22Rv1 (cell line): ENCODE results near the gene GABRG3.

Experiments
- CTCF ChIP-seq: fragments of 450-650 bp; IDR thresholded peaks from 2 replicates; pipeline ENCODE4 v1.5.1; 2017; ENCODE audit warnings: mild to moderate bottlenecking
- ZFX ChIP-seq: fragments of 450-650 bp; IDR thresholded peaks from 2 replicates; pipeline ENCODE4 v1.6.1; 2017; ENCODE audit warnings: antibody characterized with exemption, borderline replicate concordance

GRCh38 chr15:27057904-27058645 lies 87.1 kb downstream of the GABRG3 start:
- TF ChIP-seq CTCF (no peak; the same call in 1 of the 2 replicates), ZFX (no peak)
